Vagina (tissue), 2 donors: ENCODE data around the gene ADAMTSL1.

Source experiments
- CTCF ChIP-seq, 3 experiments: fragments of 450-650 bp in 2 of 3; fragments of 200-600 bp in 1 of 3; sonication (generic) in 1 of 3; IDR thresholded peaks; one replicate each; pipeline ENCODE4 v1.5.1; 2017 to 2019; ENCODE audit warnings: antibody characterized with exemption in 3 of 3, mild to moderate bottlenecking in 2 of 3, moderate library complexity in 2 of 3
- POLR2A ChIP-seq, 2 donors: fragments of 450-650 bp; IDR thresholded peaks; one replicate each; pipeline ENCODE4 v1.6.1; 2017; ENCODE audit warnings: antibody characterized with exemption in 2 of 2, mild to moderate bottlenecking in 2 of 2, moderate library complexity in 2 of 2

- TF ChIP-seq CTCF (IDR thresholded peaks at IDR 0.05) = no peak
- TF ChIP-seq POLR2A (IDR thresholded peaks at IDR 0.05) = no peak
These were observed 319.2 kb downstream of the ADAMTSL1 start for GRCh38 chr9:18793122-18793521.
